MM.1S (cell line): ENCODE results near the gene GSN.
A peak's percentile ranks its signal among the peaks of the same experiment; 100 is the strongest.

Experiments used
- DNase-seq: peaks from one replicate; pipeline ENCODE4 v3.0.0-alpha.2; 2015
- H2AFZ ChIP-seq: fragments of 300-600 bp; sonication (generic); 2 replicates; pipeline ENCODE4 v1.6.0; 2016; ENCODE audit warnings: antibody characterized with exemption, low read length
- H3F3A ChIP-seq: fragments of 300-600 bp; sonication (generic); 2 replicates; pipeline ENCODE4 v1.6.1; 2016; ENCODE audit warnings: mild to moderate bottlenecking, antibody characterized with exemption, low read length, moderate library complexity, mixed read lengths; ENCODE audit not compliant: insufficient read depth
- H3K27ac ChIP-seq: fragments of 300-600 bp; sonication (generic); 2 replicates; pipeline ENCODE4 v1.5.1; 2016; ENCODE audit warnings: mild to moderate bottlenecking, low read length
- H3K27me3 ChIP-seq: fragments of 300-600 bp; sonication (generic); replicated peaks from 2 replicates; pipeline ENCODE4 v1.6.0; 2016; ENCODE audit warnings: low read length; ENCODE audit not compliant: insufficient read depth
- H3K36me3 ChIP-seq: fragments of 300-600 bp; sonication (generic); replicated peaks from 2 replicates; pipeline ENCODE4 v1.6.1; 2016; ENCODE audit warnings: mild to moderate bottlenecking, low read length, mixed read lengths; ENCODE audit not compliant: insufficient read depth
- H3K4me1 ChIP-seq: fragments of 300-600 bp; sonication (generic); 2 replicates; pipeline ENCODE4 v1.6.1; 2016; ENCODE audit warnings: low read length, mixed read lengths
- H3K4me2 ChIP-seq: fragments of 300-600 bp; sonication (generic); 2 replicates; pipeline ENCODE4 v1.6.0; 2016; ENCODE audit warnings: low read depth, low read length
- H3K4me3 ChIP-seq: fragments of 300-600 bp; sonication (generic); 2 replicates; pipeline ENCODE4 v1.5.1; 2016; ENCODE audit warnings: low read length, mixed read lengths
- H3K79me2 ChIP-seq: fragments of 300-600 bp; sonication (generic); 2 replicates; pipeline ENCODE4 v1.6.1; 2016; ENCODE audit warnings: mixed run types, low read length, mixed read lengths
- H3K9ac ChIP-seq: fragments of 300-600 bp; sonication (generic); 2 replicates; pipeline ENCODE4 v1.6.1; 2016; ENCODE audit warnings: low read length, mixed read lengths
- H3K9me2 ChIP-seq: fragments of 300-600 bp; sonication (generic); replicated peaks from 2 replicates; pipeline ENCODE4 v1.6.1; 2016; ENCODE audit warnings: mild to moderate bottlenecking, low read length, mixed read lengths; ENCODE audit not compliant: insufficient read depth
- H3K9me3 ChIP-seq: fragments of 300-600 bp; sonication (generic); replicated peaks from 2 replicates; pipeline ENCODE4 v1.6.1; 2016; ENCODE audit warnings: mild to moderate bottlenecking, low read length, mixed read lengths; ENCODE audit not compliant: insufficient read depth
- H4K20me1 ChIP-seq: fragments of 300-600 bp; sonication (generic); 2 replicates; pipeline ENCODE4 v1.6.1; 2016; ENCODE audit warnings: mild to moderate bottlenecking, low read length, moderate library complexity, mixed read lengths; ENCODE audit not compliant: insufficient read depth
- EZH2 ChIP-seq: fragments of 300-600 bp; sonication (generic); optimal IDR thresholded peaks from 2 replicates; pipeline ENCODE3; 2017; ENCODE audit warnings: low read depth, mild to moderate bottlenecking, antibody characterized with exemption, low read length, mixed read lengths
- EZH2phosphoT487 ChIP-seq: fragments of 300-600 bp; sonication (generic); IDR thresholded peaks from 2 replicates; pipeline ENCODE4 v1.6.1; 2018; ENCODE audit warnings: antibody characterized with exemption, low read length
- TF ChIP-seq, protein P1 (sequence below): fragments of 300-600 bp; sonication (generic); IDR thresholded peaks from 2 replicates; pipeline ENCODE4 v1.5.1; 2016; ENCODE audit warnings: antibody characterized with exemption, low read length, mixed read lengths

GSN gene

DNA sequence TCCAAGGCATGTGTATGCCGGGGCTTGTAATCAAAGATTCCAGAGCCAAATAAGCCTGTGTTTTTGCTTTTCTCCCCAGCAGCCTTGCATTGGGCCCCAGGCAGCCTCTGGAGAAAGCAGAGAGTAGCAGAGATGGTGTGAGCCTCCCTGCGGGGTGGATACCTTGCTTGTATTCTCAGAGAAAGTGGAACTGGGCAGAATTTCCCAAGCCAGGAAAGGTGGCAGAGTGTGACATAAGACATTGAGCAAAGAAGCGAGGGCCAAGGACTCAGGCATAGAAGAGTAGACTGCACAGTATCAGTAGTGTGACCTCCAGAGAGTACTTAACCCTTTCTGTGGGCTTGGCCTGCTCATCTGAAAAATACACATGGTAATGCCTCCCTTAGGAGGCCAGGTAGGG, 1.6 kb upstream of the GSN start:
- Histone ChIP-seq H3K4me3 (no peak overlapping the region), H3K4me1 (no peaks in the 10 kb centered on the region; the same call in 1 of the 2 replicates), H3K4me2 (no peak overlapping the region), H2AFZ (no peak overlapping the region), H3F3A (no peaks in the 10 kb centered on the region), H3K9me3 (no peaks in the 10 kb centered on the region), H3K9ac (no peak overlapping the region), H3K79me2 (no peaks in the 10 kb centered on the region), H4K20me1 (no peaks in the 10 kb centered on the region), H3K9me2 (no peaks in the 10 kb centered on the region), H3K27ac (no peak overlapping the region), H3K36me3 (no peaks in the 10 kb centered on the region), H3K27me3 (no peaks in the 10 kb centered on the region)
- DNase-seq, result no peak
- TF ChIP-seq, protein P1, sequence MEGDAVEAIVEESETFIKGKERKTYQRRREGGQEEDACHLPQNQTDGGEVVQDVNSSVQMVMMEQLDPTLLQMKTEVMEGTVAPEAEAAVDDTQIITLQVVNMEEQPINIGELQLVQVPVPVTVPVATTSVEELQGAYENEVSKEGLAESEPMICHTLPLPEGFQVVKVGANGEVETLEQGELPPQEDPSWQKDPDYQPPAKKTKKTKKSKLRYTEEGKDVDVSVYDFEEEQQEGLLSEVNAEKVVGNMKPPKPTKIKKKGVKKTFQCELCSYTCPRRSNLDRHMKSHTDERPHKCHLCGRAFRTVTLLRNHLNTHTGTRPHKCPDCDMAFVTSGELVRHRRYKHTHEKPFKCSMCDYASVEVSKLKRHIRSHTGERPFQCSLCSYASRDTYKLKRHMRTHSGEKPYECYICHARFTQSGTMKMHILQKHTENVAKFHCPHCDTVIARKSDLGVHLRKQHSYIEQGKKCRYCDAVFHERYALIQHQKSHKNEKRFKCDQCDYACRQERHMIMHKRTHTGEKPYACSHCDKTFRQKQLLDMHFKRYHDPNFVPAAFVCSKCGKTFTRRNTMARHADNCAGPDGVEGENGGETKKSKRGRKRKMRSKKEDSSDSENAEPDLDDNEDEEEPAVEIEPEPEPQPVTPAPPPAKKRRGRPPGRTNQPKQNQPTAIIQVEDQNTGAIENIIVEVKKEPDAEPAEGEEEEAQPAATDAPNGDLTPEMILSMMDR, result no peak
- TF ChIP-seq EZH2 (no peak), EZH2phosphoT487 (no peak)

DNA sequence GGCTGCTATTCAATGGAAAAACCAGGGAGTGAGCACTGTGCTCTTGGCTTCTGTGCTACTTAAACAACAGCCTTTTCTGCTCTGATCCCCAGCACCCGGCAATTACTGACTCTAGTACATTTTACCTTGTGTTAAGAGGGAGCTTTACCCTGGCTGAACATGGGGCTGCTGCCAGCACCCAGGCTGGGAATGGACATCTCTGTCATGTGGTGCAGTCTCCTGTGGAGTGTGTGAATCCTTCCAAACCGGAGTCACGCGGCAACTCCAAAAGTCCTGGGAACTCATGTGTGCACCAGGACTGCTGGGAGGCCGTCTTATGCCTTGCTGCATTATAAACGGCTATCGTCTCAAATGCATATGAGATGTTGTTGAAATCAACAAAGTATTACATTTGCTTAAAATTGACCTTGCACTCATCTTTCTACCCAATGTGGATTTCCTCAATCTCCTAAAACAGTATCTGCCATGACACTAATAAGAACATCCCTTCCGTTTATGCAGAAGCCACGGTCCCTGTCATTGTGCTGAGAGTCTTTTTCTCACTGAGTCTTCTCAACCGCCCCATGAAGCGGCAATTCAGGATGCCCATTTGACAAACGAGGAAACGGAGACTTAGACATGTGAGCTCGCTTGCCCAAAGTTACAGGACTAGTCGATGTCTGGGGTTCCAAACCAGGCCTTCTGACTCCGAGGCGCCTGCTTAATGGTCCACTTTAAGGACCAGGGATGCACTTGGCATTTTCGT, 884 bp upstream of the GSN start:
- Histone ChIP-seq H3K4me2 (peak overlapping the region; percentile 98; the same call in 1 of the 2 replicates), H3K27ac (no peak overlapping the region), H3K36me3 (no peaks in the 10 kb centered on the region), H3F3A (no peaks in the 10 kb centered on the region), H3K79me2 (no peaks in the 10 kb centered on the region), H3K4me1 (no peaks in the 10 kb centered on the region; the same call in 1 of the 2 replicates), H3K9me3 (no peaks in the 10 kb centered on the region), H3K9ac (no peak overlapping the region), H3K9me2 (no peaks in the 10 kb centered on the region), H3K4me3 (peak overlapping the region; percentile 69; the same call in 1 of the 2 replicates), H3K27me3 (no peaks in the 10 kb centered on the region), H2AFZ (peak overlapping the region; percentile 97), H4K20me1 (no peaks in the 10 kb centered on the region)
- no peak for DNase-seq
- TF ChIP-seq EZH2, result no peak
- no peak for TF ChIP-seq EZH2phosphoT487
- TF ChIP-seq, protein P1, result no peak

DNA sequence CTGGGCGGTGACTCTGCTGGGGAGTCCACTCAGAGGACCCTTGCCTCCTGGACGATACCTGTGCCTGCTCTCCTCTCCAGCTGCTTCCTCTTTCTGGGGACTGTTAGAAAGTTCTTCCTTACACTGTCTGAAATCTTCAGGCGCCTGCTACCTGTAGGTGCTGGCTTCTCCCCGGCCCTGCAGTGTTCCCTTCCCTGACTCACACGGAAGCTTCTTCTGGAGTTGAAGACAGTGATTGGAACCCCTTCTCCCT, 562 bp downstream of the GSN start:
- Histone ChIP-seq H3K9ac (no peak overlapping the region), H3K4me3 (peak overlapping the region; percentile 76), H3K27ac (no peak overlapping the region), H3K79me2 (no peaks in the 10 kb centered on the region), H3K9me2 (no peaks in the 10 kb centered on the region), H2AFZ (peak overlapping the region; percentile 86), H3K36me3 (no peaks in the 10 kb centered on the region), H3K27me3 (no peaks in the 10 kb centered on the region), H3F3A (no peaks in the 10 kb centered on the region), H3K4me2 (peak overlapping the region; percentile 98), H3K9me3 (no peaks in the 10 kb centered on the region), H3K4me1 (no peaks in the 10 kb centered on the region; the same call in 1 of the 2 replicates), H4K20me1 (no peaks in the 10 kb centered on the region)
- TF ChIP-seq, protein P1, result no peak
- TF ChIP-seq EZH2phosphoT487 (no peak), EZH2 (no peak)
- no peak for DNase-seq
